PC-3 (cell line): ENCODE results near the gene ASIC3.

Source experiments
- CTCF ChIP-seq: fragments of 300-600 bp; sonication (generic); conservative IDR thresholded peaks from 2 replicates; pipeline ENCODE4 v1.5.1; 2017; ENCODE audit warnings: antibody characterized with exemption, low read depth, mild to moderate bottlenecking, low read length
- EZH2 ChIP-seq: fragments of 300-600 bp; sonication (generic); IDR thresholded peaks from one replicate; pipeline ENCODE4 v1.6.1; 2017; ENCODE audit warnings: antibody characterized with exemption, mild to moderate bottlenecking, low read length; ENCODE audit not compliant: unreplicated experiment

GRCh38 chr7:151060416-151061212, 12.3 kb downstream of the ASIC3 start:
- TF ChIP-seq CTCF, result peak; percentile 34
- no peak for TF ChIP-seq EZH2
